Activated T-helper 2 cell treated with anti-CD3 and anti-CD28 coated beads, Interferon-gamma antibody, Interleukin-2, Interleukin-4, amounts not matched to agents 10 μg/mL and 5 μg/mL and 100 μg/mL, durations not matched to agents 14 hours and 24 hours and 36 hours (primary cell): Measurements from ENCODE around the gene GPC5. TPM values are rescaled to one million over a fixed set of nuclear protein-coding genes. Genes with fewer than 3 reads are reported as not detected.

Source experiments
- DNase-seq: peaks from one replicate; pipeline ENCODE4 v3.0.0; 2021; ENCODE audit warnings: low spot score
- H3K27ac Mint-ChIP-seq: one replicate; pipeline ENCODE4 v1.8.0; 2021; ENCODE audit warnings: mixed read lengths
- H3K27me3 Mint-ChIP-seq: one replicate; pipeline ENCODE4 v1.8.0; 2021; ENCODE audit warnings: low read depth, mixed read lengths
- H3K36me3 Mint-ChIP-seq: one replicate; pipeline ENCODE4 v1.8.0; 2021; ENCODE audit warnings: low read depth, mixed read lengths
- H3K4me1 Mint-ChIP-seq: one replicate; pipeline ENCODE4 v1.8.0; 2021; ENCODE audit warnings: low read depth, mixed read lengths
- H3K4me3 Mint-ChIP-seq: one replicate; pipeline ENCODE4 v1.8.0; 2021; ENCODE audit warnings: low read depth, mild to moderate bottlenecking, moderate library complexity, mixed read lengths
- H3K9me3 Mint-ChIP-seq: one replicate; pipeline ENCODE4 v1.8.0; 2021; ENCODE audit warnings: mixed read lengths
- intact Hi-C: fragments of 100-400 bp; cut with micrococcal nuclease; formaldehyde crosslinking; loops from one replicate; pipeline ENCODE4 v1.15.1; 2023
- total RNA-seq: library from RNA; stranded (reverse); gene quantifications from 2 replicates; pipeline ENCODE4 v1.2.3, GENCODE V29; 2022

The GPC5 gene
- total RNA-seq, 1 donor from 2014 or later = 0.57 TPM

DNA sequence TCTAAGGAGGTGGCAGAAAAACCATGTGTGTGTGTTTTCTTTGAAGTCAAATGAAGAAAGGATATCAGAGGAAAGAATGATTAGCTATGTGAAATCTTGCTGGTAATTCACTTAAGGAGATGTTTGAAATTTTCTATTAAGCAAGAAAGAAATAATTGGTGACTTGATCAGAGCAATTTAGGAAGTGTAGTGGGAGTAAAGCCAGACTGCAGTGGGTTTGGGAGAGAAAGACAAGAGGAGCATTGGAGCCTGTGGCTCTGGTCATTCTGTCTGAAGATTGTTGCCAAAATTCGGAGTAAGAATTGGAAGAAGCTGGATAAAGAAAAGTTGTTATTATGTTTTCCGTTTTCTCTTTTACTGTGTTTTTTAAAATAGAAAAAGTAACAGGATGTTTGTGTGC, 640.5 kb downstream of the GPC5 start:
- Mint-ChIP-seq H3K9me3 (no peaks in the 10 kb centered on the region), H3K27ac (no peak overlapping the region)

DNA sequence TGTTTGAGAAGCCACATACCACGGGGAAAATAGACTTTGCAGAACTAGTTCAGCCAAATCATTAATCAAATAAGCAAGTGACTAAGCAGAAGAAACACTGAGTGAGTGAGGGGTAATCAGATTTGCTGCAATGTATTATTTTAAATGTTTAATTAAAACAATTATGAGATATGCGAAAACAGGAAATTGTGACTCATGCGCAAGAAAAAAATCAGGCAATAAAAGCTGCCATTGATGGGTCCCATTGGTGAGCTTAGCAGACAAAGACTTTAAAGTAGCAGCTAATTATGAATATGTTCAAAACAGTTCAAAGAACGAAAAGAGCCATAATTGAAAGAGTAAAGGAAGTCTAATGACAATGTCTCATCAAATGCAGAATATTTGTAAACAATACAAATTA, 644.1 kb downstream of the GPC5 start:
- H3K36me3 Mint-ChIP-seq = no peaks in the 10 kb centered on the region
- no peaks in the 10 kb centered on the region for H3K27me3 Mint-ChIP-seq
- intact Hi-C loops = no loop called here
- no peaks in the 10 kb centered on the region for H3K9me3 Mint-ChIP-seq
- no peak for DNase-seq
- H3K27ac Mint-ChIP-seq = no peak overlapping the region
- H3K4me1 Mint-ChIP-seq = no peaks in the 10 kb centered on the region
- no peak overlapping the region for H3K4me3 Mint-ChIP-seq

More for the DNA sequence above, 640.5 kb downstream of the GPC5 start:
- no peaks in the 10 kb centered on the region for H3K27me3 Mint-ChIP-seq
- no peaks in the 10 kb centered on the region for H3K4me1 Mint-ChIP-seq
- H3K36me3 Mint-ChIP-seq = no peaks in the 10 kb centered on the region
- DNase-seq = no peak
- no peak overlapping the region for H3K4me3 Mint-ChIP-seq
- intact Hi-C loops = no loop called here

DNA sequence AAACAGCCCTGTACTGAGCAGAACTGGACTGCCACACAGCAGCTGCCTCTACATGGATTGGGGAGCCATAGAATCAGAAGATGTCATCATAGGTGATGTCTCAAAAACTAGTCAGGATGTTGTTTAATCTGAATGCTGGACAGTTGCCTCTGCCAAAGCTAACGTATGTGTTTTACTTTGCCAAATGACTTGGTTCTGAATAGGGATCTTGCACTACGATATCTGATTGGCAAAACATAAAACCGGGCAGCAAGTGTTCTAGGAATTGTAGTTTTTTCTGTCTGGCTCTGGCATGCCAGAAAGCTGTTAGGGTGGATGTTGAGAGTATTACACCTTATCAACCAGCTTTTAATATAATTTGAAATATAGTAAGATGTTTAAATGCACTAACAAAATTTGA, 645.9 kb downstream of the GPC5 start:
- H3K4me3 Mint-ChIP-seq = no peak overlapping the region
- H3K27ac Mint-ChIP-seq = no peak overlapping the region
- no peaks in the 10 kb centered on the region for H3K36me3 Mint-ChIP-seq
- H3K27me3 Mint-ChIP-seq = no peaks in the 10 kb centered on the region
- no peak for DNase-seq
- intact Hi-C loops = no loop called here
- no peaks in the 10 kb centered on the region for H3K4me1 Mint-ChIP-seq
- H3K9me3 Mint-ChIP-seq = no peaks in the 10 kb centered on the region

DNA sequence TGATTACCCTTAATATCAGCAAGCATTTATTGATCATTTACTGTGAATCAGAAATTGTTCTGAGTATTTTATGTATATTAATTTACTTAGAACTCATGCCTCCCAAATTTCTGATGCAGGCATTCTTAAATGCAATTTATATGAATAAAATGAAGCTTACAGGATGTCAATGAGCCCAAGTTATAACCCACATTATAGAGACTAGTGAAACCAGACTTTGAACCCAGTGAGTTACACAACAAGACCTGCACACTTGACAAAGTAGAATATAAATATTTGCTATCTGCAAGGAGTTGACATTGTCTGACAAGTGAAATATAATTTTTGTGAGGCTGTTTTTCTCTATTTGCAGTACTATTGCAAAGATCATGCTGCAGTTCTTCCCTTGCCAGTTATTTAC, 656.0 kb downstream of the GPC5 start:
- Mint-ChIP-seq H3K27me3 (no peaks in the 10 kb centered on the region), H3K4me1 (no peaks in the 10 kb centered on the region), H3K27ac (no peak overlapping the region), H3K36me3 (no peaks in the 10 kb centered on the region), H3K9me3 (peaks cover 14% of the 10 kb centered on the region), H3K4me3 (no peak overlapping the region)
- intact Hi-C loops = no loop called here
- no peak for DNase-seq

DNA sequence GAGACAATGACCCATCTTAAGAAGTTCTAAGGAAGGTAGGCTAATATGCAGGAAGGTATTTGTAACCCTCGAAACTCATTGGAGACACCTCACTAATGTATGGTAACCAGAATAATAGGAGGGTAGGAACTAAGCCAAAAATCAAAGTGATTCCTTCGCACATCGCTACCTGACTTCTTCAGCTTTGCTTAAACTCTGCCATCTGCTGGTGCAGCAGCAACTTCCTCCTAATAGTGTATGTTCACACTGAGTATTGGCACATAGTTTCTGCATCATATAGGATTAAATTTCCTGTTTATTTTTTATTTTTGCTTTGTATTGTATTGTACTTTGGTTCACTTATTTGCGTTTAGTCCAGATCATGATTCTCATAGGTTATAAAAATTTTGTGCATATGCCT, 676.2 kb downstream of the GPC5 start:
- H3K27me3 Mint-ChIP-seq = no peaks in the 10 kb centered on the region
- no peak for DNase-seq
- no peaks in the 10 kb centered on the region for H3K36me3 Mint-ChIP-seq
- H3K4me1 Mint-ChIP-seq = no peaks in the 10 kb centered on the region
- H3K27ac Mint-ChIP-seq = no peak overlapping the region
- H3K4me3 Mint-ChIP-seq = no peak overlapping the region
- intact Hi-C loops = no loop called here
- H3K9me3 Mint-ChIP-seq = no peaks in the 10 kb centered on the region

DNA sequence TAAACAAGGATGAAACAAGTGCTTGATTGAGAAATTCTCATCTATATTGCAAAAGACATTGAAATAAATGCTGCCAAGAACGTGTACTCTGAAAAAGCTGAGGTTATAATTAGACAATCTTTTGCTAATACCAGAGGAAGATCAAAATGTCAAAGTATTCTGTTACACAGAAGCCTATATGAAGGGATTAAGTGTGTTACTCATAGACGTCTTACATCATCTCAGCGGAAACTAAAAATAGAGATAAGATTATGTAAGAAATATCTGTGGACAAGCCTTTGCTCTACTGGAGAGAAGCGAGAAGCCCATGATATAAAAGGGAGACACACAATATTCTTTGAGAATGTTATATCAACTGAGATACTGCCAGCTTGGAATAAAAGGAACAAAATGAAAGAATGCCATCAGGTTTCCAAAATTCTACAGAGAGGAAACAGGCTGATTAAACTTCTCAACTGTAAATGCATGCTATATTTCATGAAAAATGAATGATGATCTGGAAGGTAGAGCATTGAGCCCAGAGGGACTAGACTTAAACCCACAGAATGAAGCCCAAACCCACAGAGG, 699.0 kb downstream of the GPC5 start:
- no peaks in the 10 kb centered on the region for H3K27me3 Mint-ChIP-seq
- no peaks in the 10 kb centered on the region for H3K4me1 Mint-ChIP-seq
- H3K27ac Mint-ChIP-seq = no peak overlapping the region
- no peaks in the 10 kb centered on the region for H3K36me3 Mint-ChIP-seq
- intact Hi-C loops = no loop called here
- H3K4me3 Mint-ChIP-seq = no peak overlapping the region
- no peak for DNase-seq
- no peaks in the 10 kb centered on the region for H3K9me3 Mint-ChIP-seq

DNA sequence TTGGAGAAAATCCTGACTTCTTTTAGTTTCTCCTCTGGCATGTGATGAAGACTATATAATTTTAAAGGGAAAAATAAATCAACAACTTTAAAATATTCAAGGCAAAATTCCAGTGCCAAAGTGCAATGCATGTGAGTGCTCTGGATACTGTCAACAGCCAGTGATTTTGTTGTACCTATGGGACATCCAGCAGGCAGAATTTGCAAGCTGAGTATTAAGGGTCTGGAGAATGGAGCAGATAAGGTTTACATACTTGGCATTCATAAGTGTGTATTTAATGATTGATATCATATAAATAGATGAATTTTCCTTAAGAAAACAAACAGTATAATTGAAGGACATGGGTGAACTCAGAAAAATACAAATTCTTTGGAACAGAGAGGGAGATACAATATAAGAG, 703.4 kb downstream of the GPC5 start:
- Mint-ChIP-seq H3K36me3 (no peaks in the 10 kb centered on the region), H3K9me3 (no peaks in the 10 kb centered on the region), H3K27me3 (no peaks in the 10 kb centered on the region), H3K4me1 (no peaks in the 10 kb centered on the region), H3K27ac (no peak overlapping the region), H3K4me3 (no peak overlapping the region)
- intact Hi-C loops = no loop called here
- no peak for DNase-seq

DNA sequence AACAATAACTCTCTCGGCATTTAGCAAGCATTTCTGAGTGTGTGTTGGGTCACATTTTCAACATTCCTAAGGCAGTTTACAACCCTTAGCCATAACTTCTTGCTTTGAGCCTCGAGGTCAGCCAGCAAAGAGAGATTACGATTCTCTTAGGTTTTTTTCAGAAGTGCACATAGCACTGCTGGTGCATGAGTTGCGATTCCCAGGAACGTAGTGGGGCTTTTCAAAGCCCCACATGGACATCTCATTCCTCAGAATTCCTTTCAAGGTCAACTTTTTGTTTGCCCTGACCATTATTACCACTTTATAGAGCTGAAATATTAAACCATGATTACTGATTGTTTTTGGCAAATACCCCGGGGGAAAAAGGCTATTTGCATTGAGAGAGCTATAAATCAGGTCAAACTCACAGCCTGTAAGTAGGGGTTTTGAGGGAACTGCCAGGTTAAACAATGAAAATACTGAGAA, 705.3 kb downstream of the GPC5 start:
- Mint-ChIP-seq H3K36me3 (no peaks in the 10 kb centered on the region), H3K9me3 (no peaks in the 10 kb centered on the region), H3K27ac (no peak overlapping the region), H3K27me3 (no peaks in the 10 kb centered on the region), H3K4me3 (no peak overlapping the region), H3K4me1 (no peaks in the 10 kb centered on the region)
- intact Hi-C loops = no loop called here
- no peak for DNase-seq

DNA sequence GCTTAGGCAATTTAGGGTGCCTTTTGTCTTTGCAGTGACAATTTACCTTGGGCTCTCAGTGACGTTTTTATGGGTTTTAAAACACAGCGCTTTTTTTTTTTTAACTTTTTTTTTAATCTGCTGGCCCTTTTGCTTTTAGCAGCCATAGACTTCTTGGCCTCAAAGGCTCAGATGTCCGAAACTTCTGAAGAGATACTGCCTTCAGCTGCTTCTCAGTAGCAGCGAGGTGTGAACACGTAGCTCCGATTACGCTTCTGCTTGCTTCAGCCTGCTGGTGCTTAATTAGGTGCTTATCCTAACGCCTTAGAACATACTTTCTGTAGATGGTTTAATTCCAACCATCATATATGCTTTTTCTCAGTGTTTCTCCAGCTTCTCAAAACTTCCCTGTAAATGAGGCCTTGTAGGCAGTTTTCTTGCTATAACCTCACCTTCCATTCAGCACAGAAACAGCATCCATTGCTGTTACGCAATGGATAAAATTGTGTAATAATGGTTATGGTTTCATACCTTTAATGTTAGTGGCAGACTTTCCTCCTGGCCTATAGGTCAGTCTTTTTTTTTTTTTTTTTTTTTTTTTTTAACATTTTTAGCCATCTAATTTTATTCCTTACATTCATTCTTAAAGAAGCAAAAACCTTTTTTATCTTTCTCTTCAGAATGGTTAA, 723.9 kb downstream of the GPC5 start:
- Mint-ChIP-seq H3K4me3 (no peak overlapping the region), H3K9me3 (peaks cover 11% of the 10 kb centered on the region), H3K36me3 (no peaks in the 10 kb centered on the region), H3K4me1 (no peaks in the 10 kb centered on the region), H3K27me3 (no peaks in the 10 kb centered on the region), H3K27ac (no peak overlapping the region)
- no peak for DNase-seq
- intact Hi-C loops = no loop called here

DNA sequence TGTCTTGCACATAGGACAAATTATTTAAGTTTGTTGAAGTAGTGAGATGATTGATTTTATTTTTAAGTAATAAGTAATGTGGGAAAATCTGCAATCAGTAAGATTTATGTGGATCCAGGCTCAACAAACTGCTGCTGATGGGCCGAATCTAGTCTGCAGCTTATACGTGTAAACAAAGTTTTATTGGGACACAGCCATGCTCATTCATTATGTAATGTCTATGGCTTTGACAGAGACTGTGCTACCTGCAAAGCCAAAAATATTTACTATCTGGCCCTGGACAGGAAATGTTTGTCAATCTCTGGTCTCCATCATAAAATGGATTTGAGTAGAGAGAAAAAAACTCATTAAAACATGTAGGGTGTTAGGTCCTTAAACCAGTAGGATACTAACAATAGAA, 728.0 kb downstream of the GPC5 start:
- Mint-ChIP-seq H3K36me3 (no peaks in the 10 kb centered on the region), H3K9me3 (peaks cover 6% of the 10 kb centered on the region), H3K4me1 (no peaks in the 10 kb centered on the region), H3K27me3 (no peaks in the 10 kb centered on the region), H3K4me3 (no peak overlapping the region), H3K27ac (no peak overlapping the region)
- intact Hi-C loops = no loop called here
- DNase-seq = no peak

DNA sequence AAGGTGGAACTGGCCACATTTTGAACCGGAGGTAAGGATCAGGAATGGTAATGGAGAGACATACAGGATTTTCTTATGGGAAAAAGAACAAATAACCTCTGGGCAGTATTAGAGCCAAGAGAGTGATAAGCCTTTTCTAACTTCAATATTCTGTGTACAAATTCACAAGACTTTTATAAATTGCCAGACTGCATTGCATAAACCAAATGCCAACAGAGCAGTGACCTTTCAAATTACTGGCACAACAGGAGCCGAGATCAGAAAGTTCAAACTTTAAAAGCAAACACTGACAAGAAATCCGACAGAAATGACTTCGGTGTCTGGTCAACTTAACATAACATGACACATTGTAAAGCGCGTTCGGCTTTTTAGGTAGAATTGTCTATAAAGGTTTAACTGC, 737.1 kb downstream of the GPC5 start:
- Mint-ChIP-seq H3K9me3 (peaks cover 7% of the 10 kb centered on the region), H3K4me1 (no peaks in the 10 kb centered on the region), H3K4me3 (no peak overlapping the region), H3K27ac (no peak overlapping the region), H3K36me3 (no peaks in the 10 kb centered on the region), H3K27me3 (no peaks in the 10 kb centered on the region)
- DNase-seq = no peak
- intact Hi-C loops = no loop called here

DNA sequence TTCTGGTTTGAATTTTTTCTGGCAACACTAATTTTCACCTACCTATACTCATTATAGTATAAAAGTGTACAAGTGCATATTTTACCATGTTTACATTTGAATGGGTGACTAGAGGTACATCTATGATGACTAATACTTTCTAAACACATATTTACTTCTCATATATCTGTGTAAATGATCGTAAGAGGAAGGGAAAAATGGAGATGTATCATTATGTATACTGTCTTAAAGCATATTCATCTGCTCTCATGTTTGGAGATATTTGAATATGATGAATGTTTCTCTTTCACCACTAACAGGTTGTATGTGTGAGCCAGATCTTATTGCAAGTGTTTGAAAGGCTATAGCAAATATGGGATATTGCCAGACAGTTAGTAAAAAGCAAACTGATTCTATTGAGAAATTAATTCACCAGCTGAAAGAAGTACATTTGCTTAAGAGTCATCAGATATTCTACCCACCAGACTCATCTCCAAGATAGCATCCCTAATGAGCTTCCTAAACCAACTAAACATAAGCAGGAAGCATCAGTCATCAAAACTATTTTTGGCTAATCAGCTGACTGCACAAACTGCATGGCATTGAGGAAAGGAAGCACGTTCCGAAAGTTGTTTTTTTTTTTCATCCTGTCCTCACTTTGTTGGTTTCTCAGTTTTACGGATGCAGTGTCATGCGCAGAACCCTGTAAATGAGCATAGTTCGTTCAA, 738.2 kb downstream of the GPC5 start:
- H3K27me3 Mint-ChIP-seq = no peaks in the 10 kb centered on the region
- no peak for DNase-seq
- H3K36me3 Mint-ChIP-seq = no peaks in the 10 kb centered on the region
- H3K9me3 Mint-ChIP-seq = peaks cover 7% of the 10 kb centered on the region
- intact Hi-C loops = no loop called here
- no peak overlapping the region for H3K4me3 Mint-ChIP-seq
- H3K27ac Mint-ChIP-seq = no peak overlapping the region
- no peaks in the 10 kb centered on the region for H3K4me1 Mint-ChIP-seq

DNA sequence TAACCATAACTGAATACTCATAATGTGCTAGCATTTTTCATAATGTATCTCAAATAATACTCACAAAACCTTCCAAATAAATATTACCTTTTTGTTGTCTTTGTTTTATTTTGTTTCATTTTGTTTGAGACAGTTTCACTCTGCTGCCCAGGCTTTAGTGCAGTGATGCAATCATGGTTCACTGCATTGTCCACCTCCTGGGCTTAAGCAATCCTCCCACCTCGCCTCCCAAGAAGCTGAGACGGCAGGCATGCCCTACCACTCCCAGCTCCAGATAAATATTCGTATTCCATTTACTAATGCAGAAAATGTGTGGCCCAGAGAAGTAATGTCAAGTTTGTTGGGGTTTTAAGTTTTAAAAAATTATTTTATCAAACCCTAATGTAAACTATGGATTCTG, 739.1 kb downstream of the GPC5 start:
- H3K9me3 Mint-ChIP-seq = peaks cover 7% of the 10 kb centered on the region
- DNase-seq = no peak
- H3K27ac Mint-ChIP-seq = no peak overlapping the region
- no peaks in the 10 kb centered on the region for H3K36me3 Mint-ChIP-seq
- H3K27me3 Mint-ChIP-seq = no peaks in the 10 kb centered on the region
- no peak overlapping the region for H3K4me3 Mint-ChIP-seq
- intact Hi-C loops = no loop called here
- H3K4me1 Mint-ChIP-seq = no peaks in the 10 kb centered on the region
